NCI-H2029 treated with DMSO at 0.1 percent for 48 hours (cell line): ENCODE data around the gene FKBP8.

ENCODE experiments used
- DNase-seq: peaks from one replicate; lab custom pipeline; 2025; lab: John Stamatoyannopoulos, UW

Gene FKBP8

GRCh38 chr19:18502246-18502637 lies 41.1 kb downstream of the FKBP8 start:
- no peak for DNase-seq

DNA sequence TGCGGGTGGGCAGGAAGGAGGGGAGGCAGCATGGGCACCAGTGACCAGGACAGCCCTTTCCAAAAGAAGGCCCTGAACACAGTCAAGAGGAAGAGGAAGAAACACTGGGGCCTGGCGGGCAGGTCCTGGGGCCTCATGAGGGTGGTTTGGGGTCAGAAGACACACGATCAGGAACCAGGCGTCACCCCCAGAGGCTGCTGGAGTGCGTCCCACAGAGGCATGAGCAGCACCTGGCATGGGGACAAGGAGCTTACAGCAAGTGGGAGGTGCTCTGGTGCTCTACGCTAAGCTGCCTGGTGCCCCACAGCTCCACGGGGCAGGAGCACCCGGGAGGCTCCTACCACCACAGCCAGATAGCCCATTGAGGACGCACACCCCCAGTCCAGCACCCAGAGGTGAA lies 41.5 kb downstream of the FKBP8 start:
- no peak for DNase-seq

DNA sequence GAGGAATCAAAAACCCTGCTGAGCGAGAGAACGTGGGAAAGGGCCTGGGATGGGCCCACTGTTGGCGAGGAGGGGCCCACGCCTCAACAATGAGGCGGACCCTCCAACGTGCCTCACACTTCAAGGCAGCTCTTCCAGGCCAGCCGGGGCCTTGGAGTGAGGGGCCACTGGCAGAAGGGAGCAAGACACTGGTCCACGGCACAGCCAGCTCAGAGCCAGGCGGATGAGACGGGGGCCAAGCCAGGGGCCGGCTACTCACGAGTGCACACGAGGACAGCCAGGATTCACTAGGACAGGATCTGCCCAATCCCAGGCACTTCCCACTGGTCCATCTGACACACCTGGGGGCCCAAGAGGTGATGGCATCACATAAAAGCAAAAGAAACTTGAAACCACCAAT lies 42.0 kb downstream of the FKBP8 start:
- DNase-seq: no peak

- DNase-seq: no peak
Measured at GRCh38 chr19:18500799-18501198, 42.6 kb downstream of the FKBP8 start.

GRCh38 chr19:18500376-18500775 lies 43.0 kb downstream of the FKBP8 start:
- no peak for DNase-seq

DNA sequence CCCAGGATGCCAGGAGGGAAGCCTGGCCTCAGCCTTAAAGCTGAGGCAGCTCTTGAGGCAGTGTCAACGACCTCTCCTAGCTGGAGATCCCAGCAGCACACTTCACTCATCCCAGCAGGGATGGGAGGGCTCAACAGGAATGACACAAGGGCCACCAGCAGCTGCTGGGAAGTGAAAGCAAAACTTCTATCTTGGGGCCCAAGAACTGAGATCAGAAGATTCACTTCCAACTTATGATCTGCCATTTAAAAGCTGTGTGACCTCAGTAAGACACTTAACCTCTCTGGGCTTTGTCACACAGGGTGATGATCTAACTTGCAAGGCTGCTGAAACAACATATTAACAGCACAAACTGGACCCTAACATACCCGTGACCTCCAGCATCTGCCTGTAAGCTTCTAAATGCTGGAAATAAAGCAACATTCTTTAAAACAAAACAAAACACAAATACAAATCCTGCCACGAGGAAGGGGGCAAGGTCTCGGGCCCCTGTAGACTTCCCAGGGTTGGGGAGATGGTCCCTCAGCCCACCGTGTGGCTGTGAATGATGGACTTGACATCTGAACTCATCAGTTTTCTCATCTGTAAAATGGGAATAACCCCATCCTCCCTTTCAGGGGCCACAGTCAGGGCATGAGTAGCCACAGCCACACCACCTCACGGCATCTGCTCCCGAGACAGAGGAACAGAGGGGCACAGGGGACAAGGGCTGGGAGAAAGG lies 44.2 kb downstream of the FKBP8 start:
- DNase-seq: no peak

GRCh38 chr19:18496980-18497256 lies 46.5 kb downstream of the FKBP8 start:
- DNase-seq: no peak

DNA sequence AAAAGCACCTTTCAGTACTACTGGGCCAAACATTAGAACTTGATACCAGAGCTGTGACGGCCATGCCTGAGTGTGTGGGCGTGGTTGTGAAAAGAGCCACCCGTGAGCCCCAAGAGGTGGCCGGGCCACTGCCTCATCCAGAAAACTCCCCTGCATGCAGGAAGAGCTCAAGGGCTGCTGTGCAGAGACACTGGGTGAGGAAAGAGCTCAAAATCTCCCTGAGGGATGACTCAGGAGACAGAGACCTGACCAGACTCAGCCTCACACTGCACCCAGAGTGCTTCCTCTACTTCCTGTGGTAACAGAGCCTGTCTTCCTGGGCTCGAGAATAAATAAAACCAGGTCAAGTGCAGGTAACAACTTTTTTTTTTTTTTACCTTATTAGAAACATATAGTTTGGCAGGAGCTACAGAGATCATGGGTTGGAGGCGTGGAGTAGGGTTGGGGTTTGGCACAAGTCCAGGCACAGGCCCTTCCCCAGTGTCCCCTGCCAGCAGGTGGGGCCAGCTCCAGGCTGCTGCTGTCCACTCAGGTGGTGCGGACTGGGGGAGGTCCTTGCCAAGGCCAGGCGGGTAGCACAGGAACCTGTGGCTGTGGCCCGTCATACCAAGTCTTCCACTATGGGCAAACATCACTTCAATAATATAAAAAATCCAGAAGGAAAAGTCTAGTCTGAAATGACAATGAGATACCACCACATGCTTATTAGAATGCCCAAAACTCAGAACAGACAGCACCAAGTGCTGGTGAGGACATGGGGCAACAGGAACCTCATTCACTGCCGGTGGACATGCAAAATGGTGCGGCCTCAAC lies 47.0 kb downstream of the FKBP8 start:
- peak; percentile 67 for DNase-seq

DNA sequence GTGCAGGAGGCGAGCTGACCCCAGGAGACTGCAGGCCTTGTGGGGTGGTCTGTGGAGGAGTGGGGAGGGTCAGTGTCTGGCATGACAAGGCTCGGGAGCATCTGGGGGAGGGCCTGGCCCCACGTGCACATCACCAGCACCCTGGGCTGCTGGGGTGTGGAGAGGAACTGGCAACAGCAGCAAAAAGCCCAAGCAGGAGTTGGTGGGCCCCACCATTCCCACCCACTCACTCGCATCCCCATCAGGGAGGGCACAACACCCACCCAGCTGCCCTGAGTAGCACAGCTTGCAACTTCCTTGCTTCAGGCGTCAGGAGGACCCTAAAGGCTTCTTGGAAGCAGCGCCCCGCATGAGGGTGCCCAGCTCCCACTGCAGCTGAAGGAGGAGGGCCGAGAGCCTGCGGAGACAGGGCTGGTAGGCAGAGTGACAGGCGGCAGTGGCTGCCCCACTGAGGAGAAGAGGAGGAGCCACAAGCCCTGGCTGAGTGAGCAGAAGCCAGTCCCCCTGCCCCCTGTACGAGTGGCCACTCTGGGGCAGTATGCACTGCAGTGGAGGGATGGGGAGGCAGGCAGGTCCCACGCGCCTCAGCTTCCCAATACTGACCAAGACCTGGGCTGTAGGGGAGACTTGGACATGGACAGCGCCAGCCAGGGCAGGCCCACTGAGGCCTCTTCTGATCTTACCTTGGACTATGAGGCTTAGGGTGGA lies 48.0 kb downstream of the FKBP8 start:
- DNase-seq: no peak

DNA sequence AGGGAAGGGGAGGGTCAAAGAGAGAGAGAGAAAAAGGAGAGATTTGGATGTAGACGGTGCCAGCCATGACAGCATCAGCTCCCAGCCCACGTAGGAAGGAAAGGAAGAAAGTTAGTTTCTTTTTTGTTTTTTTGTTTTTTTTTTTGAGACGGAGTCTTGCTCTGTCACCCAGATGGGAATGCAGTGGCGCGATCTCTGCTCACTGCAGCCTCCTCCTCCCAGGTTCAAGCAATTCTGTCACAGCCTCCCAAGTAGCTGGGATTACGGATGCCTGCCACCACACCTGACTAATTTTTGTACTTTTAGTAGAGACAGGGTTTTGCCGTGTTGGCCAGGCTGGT lies 49.1 kb downstream of the FKBP8 start:
- DNase-seq: no peak

GRCh38 chr19:18493440-18494266 lies 49.7 kb downstream of the FKBP8 start:
- DNase-seq: no peak

DNA sequence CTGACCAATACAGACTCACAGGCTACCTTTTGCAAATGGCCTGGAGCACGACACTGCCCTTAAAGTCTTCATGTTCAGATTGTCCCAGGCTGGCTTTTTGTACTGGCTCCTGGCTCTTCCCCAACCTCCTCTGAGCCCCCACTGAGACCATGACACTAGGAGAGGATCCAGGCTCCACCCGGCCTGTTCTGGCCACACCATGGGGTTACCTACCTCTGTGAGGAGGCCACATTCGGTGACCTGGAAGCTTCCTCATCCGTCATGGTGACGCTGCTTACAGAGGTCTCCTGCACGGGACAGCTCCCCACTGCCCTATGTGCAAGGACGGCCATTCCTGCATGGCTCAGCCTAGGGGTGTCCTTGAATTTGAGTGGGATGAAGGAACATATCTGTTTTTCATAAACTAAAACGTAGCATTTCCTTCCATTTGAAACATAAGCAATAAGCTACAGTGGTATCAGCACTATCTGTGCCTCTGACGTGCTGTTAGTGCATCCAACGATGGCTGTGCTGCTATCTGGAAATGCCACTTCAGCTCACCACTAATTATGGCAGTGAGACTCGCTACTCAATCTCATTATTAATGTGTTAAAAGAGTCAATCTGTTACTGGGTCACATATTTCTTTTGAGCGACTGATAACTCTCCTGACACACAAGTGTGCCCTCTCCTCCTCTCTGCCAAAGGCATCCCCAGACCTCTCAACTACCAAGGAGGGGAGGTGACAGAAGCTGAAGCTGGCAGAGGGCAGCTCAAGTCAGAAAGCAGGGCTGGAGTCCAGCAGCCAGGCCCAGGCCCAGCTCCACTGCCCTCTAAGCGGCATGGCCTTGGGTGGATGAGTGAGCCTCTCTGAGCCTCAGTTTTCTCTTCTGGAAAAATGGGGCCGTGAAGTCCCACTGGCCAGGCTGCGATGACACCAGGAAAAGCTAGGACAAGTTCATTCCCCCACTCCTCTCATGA lies 51.1 kb downstream of the FKBP8 start:
- DNase-seq: no peak

DNA sequence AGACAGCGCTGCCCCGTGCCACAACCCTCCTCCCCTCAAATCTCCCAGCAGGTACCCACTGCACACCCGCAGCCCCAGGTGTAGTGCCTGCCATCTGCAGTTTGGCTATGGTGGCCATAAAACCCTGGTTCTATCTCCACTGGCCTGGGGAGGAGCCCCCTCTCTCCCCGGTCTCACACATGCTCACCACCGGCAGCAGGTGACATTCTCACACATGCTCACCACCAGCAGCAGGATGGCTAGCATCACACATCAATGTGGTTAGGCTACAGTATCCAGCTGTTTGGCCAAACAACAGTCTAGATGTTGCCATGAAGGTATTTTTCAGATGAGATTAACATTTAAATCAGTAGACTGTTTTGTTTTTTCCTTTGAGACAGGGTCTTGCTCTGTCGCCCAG lies 52.6 kb downstream of the FKBP8 start:
- DNase-seq: no peak

GRCh38 chr19:18489627-18490184 lies 53.7 kb downstream of the FKBP8 start:
- no peak for DNase-seq

- DNase-seq: no peak
Measured at GRCh38 chr19:18488838-18489626, 54.3 kb downstream of the FKBP8 start.

- no peak for DNase-seq
Measured at GRCh38 chr19:18488403-18488723, 55.0 kb downstream of the FKBP8 start.

- DNase-seq: no peak
Measured at GRCh38 chr19:18487576-18488402, 55.6 kb downstream of the FKBP8 start.

DNA sequence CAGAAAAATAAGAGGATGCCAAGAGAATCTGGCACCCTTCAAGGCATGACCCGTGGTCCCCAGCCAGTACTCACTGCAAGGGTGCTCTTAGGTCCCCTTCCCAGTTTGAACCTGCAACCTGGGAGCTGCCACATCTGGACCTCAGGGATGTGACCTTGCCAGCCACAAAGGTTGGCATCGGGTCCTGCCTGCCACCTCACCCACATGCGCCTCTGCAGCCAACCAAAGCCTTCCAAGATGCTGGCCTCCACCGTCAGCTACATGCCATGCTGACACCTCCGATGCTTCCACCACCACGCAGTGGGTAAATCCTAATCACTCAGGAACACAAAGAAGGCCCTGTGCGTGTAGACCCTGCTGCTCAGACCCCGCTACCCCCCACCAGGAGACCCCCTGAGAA lies 56.6 kb downstream of the FKBP8 start:
- no peak for DNase-seq

- no peak for DNase-seq
Measured at GRCh38 chr19:18484992-18485391, 58.4 kb downstream of the FKBP8 start.
